NT2/D1 (cell line): ENCODE data around the gene PLXNA4.

Source experiments
- DNase-seq: peaks from one replicate; pipeline ENCODE4 v3.0.0-alpha.2; 2011; ENCODE audit warnings: low read depth, low spot score
- H3K27me3 ChIP-seq: 2 replicates; pipeline ENCODE4 v1.6.0; 2011; ENCODE audit warnings: mild to moderate bottlenecking; ENCODE audit not compliant: insufficient read length, insufficient read depth
- H3K36me3 ChIP-seq: 2 replicates; pipeline ENCODE4 v1.6.1; 2011; ENCODE audit warnings: mild to moderate bottlenecking, low read length, mixed read lengths; ENCODE audit not compliant: insufficient read depth, insufficient read length
- H3K4me1 ChIP-seq: 2 replicates; pipeline ENCODE4 v1.5.1; 2011; ENCODE audit not compliant: insufficient read depth, insufficient read length
- H3K4me3 ChIP-seq: 2 replicates; pipeline ENCODE4 v1.5.1; 2011; ENCODE audit warnings: low read depth; ENCODE audit not compliant: insufficient read length
- H3K9ac ChIP-seq: 2 replicates; pipeline ENCODE4 v1.6.0; 2011; ENCODE audit warnings: low read depth; ENCODE audit not compliant: insufficient read length
- H3K9me3 ChIP-seq: 2 replicates; pipeline ENCODE4 v1.5.1; 2011; ENCODE audit warnings: mild to moderate bottlenecking, low read length; ENCODE audit not compliant: insufficient read depth
- SUZ12 ChIP-seq: IDR thresholded peaks from 2 replicates; pipeline ENCODE4 v1.6.1; 2011; ENCODE audit not compliant: insufficient read length, insufficient read depth; ENCODE audit errors: extremely low read depth
- YY1 ChIP-seq: IDR thresholded peaks from 2 replicates; pipeline ENCODE4 v1.6.1; 2011; ENCODE audit not compliant: insufficient read length, insufficient read depth
- ZNF274 ChIP-seq: IDR thresholded peaks from 2 replicates; pipeline ENCODE4 v1.6.1; 2011; ENCODE audit warnings: mild to moderate bottlenecking, low read depth, low read length

Gene PLXNA4

DNA sequence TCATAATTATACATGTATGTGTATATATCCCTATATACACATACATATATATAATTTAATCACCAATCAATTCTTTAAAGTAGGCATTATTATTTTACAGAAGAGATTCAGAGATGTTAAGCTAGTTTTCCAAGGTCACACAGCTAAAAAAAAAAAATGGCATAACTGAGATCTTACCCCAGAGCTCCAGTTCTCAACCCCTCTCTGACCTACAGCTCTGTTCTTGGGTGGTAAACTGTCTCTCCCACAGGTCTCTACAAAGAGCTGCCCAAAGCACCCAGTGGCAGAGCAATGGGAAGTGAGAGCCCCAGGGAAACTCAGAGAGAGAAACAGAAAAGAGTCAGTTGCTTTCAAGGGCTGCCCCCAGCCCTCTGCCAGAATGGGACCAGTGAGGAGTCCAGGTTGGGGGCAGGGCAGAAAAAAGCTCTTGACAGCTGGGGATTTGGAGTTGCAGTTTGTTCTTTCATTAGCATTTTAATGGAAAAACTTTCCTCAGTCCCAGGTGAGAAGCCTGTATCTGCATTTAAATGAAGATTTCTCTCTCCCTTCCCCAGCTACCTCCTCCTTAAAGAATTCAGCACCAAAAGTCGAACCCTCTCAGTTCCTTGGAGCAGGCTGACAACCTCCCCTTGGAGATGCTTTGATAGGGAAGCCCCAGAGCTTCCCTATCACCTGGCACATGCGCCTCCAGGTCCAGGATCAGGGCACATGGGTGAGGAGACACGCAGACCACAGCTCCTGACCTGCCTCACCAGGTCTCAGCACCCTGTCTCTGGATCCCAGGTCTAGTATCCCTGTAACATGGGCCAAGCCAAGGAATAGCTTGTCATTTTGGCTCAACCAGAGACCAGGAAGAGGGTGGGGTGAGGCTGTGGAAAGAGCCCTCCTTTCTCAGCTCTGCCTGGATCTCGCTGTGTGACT lies 388.1 kb downstream of the PLXNA4 start:
- TF ChIP-seq YY1, result no peak
- TF ChIP-seq ZNF274, result no peak
- no peak for TF ChIP-seq SUZ12
- Histone ChIP-seq H3K36me3 (no peaks in the 10 kb centered on the region), H3K27me3 (no peaks in the 10 kb centered on the region), H3K4me3 (no peak overlapping the region), H3K4me1 (no peaks in the 10 kb centered on the region), H3K9ac (peak overlapping the region; percentile 24), H3K9me3 (peaks cover 15% of the 10 kb centered on the region)
- DNase-seq, result peak; percentile 90

DNA sequence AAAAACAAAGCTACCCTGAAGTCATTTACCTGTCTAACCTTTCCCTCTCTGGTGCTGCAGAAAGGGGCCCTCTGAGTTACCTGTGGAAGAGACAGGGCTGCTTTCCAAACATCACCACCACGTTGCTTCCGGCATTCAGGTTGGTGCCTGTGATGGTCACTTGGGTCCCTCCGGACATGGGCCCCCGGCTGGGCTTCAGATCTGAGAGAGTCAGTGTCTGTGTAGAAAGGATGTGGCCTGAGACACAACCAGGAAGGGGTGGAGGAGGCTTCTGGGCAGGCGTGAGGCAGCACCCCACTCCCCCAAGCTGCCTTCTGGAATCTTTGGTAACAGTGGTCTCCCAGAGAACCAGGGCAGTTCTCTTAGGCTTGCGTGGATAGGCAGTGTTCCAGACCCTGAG lies 388.9 kb downstream of the PLXNA4 start:
- no peak for DNase-seq
- Histone ChIP-seq H3K27me3 (no peaks in the 10 kb centered on the region), H3K9me3 (peaks cover 15% of the 10 kb centered on the region), H3K4me1 (no peaks in the 10 kb centered on the region), H3K4me3 (no peak overlapping the region), H3K36me3 (no peaks in the 10 kb centered on the region), H3K9ac (no peak overlapping the region)
- TF ChIP-seq ZNF274 (no peak), YY1 (no peak), SUZ12 (no peak)

DNA sequence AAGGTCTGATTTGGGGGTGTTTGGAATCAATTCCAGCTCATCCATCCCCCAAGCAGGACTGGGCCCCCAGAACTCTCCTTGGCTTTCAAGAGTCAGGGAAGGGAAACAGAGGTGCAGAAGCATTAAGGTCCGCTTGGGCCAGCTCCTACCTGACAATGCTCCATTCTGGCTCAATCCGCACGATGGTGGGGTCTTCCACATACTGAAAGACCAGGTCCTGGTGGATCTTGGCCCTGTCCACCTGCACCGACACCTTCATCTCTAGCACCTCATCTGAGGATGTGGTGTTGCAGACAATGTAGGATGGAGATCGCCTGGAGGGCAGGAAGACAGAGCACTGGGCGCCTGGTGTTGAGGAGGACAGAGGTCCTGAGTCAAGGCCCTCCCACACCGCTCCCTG lies 391.1 kb downstream of the PLXNA4 start:
- no peak overlapping the region for H3K9ac ChIP-seq
- H3K4me1 ChIP-seq, result no peaks in the 10 kb centered on the region
- no peaks in the 10 kb centered on the region for H3K27me3 ChIP-seq
- H3K36me3 ChIP-seq, result no peaks in the 10 kb centered on the region
- H3K4me3 ChIP-seq, result no peak overlapping the region
- H3K9me3 ChIP-seq, result peaks cover 15% of the 10 kb centered on the region
- DNase-seq, result no peak
- TF ChIP-seq SUZ12 (no peak), ZNF274 (no peak), YY1 (no peak)

DNA sequence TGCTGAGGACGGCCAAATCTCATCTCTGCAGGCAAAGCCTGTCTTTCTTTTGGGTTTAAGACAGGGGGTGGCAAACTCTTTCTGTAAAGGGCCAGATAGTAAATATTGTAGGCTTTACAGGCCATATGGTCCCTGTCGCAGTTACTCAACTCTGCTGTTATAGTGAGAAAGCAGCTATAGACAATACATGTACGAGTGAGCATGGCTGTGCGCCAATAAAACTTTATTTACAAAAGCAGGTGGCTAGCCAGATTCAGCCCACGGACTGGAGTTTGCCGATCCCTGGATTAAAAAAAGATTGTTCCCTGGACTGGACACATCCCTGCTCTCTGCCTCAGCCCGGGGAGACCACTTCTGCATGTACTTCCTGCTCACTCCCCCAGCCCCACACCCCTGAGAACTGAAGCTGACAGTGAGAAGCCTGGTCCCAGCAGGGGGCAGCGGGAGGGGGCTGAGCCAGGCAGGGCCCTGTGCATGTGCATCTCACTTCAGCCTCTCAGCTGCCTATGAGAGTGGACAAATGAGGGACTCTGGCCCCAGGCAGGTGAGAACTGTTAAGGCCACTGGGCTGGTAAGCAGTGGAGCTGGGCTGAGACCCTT lies 392.4 kb downstream of the PLXNA4 start:
- Histone ChIP-seq H3K27me3 (no peaks in the 10 kb centered on the region), H3K4me3 (no peak overlapping the region), H3K9ac (no peak overlapping the region), H3K36me3 (no peaks in the 10 kb centered on the region), H3K4me1 (no peaks in the 10 kb centered on the region), H3K9me3 (peaks cover 15% of the 10 kb centered on the region)
- no peak for DNase-seq
- TF ChIP-seq SUZ12 (no peak), ZNF274 (no peak), YY1 (no peak)

DNA sequence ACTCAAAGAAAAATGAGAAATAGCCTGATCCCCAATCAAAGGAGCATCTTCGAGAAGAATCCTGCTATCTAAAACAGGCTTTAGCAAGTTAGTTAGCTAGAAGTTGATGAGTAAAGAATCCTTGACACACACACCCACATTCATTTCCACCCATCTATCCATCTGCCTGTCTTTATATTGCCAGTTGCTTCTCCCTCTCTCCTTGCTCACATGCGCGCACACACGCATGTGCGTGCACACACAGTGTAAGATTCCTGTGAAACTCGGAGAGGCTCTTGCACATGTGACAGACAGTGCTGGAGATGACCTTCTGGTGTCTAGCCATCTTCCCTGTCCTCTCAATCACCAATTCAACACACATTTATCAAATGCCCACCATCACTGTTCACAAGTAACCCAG lies 393.3 kb downstream of the PLXNA4 start:
- TF ChIP-seq YY1, result no peak
- no peak for TF ChIP-seq ZNF274
- TF ChIP-seq SUZ12, result no peak
- Histone ChIP-seq H3K4me3 (no peak overlapping the region), H3K9ac (no peak overlapping the region), H3K36me3 (no peaks in the 10 kb centered on the region), H3K9me3 (peaks cover 15% of the 10 kb centered on the region), H3K4me1 (no peaks in the 10 kb centered on the region), H3K27me3 (no peaks in the 10 kb centered on the region)
- no peak for DNase-seq

DNA sequence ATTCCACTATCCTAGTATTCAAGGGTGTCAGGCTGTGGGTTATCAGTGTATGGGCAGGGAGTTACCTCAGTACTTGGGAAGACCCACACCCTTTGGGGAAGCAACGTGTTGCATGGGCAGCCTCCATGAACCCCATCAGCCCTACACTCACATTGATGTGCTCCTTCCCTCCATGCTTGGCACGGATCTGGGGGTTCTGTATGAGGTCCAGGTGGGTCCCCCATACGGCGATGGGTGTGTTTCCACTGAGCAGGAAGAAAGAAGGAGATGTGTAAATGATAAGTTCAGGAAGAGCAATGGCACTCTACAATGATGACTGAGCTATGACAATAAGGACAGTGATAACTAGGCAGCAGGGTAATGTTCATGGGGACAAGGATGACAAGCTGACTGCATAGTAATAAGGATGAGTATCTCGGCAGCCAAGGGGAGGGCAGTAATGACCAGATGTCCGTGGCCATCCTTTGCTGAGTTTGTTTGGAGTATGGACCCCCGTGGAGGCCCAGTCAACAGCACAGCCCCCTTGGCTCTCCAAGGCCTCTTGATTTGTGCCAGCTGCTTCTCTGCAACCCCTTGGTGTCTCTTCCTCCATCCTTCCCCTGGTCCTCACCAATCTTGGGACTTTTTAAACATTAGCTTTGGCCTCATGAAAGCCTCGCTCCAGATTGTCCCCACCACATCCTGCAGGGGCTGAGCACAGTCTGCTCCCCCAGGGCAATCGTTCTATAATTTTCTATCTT lies 394.2 kb downstream of the PLXNA4 start:
- no peaks in the 10 kb centered on the region for H3K27me3 ChIP-seq
- no peak for DNase-seq
- peaks cover 9% of the 10 kb centered on the region for H3K9me3 ChIP-seq
- H3K9ac ChIP-seq, result no peak overlapping the region
- H3K4me3 ChIP-seq, result no peak overlapping the region
- TF ChIP-seq ZNF274, result no peak
- no peak for TF ChIP-seq SUZ12
- TF ChIP-seq YY1, result no peak
- H3K4me1 ChIP-seq, result no peaks in the 10 kb centered on the region
- H3K36me3 ChIP-seq, result no peaks in the 10 kb centered on the region

DNA sequence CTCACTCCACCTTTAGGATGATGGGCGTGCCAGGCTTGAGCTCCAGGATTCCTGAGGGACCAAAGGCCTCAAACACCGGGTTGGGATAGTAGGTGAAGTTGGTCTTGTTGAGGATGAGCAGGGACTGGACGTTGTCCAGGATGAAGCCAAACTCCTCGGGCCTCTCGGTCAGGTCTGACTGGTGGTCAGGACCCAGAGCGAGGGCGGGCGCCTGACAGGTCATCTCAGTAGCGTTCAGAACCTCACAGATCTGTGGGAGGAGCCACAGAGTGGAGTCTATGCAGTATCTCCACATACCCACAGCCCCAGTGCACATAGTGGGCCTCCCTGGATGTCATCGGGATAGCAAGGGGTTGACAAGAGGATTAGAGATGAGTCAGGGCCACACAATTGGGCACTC lies 394.9 kb downstream of the PLXNA4 start:
- DNase-seq, result no peak
- TF ChIP-seq SUZ12, result no peak
- no peak for TF ChIP-seq YY1
- no peak for TF ChIP-seq ZNF274
- H3K4me3 ChIP-seq, result no peak overlapping the region
- no peaks in the 10 kb centered on the region for H3K36me3 ChIP-seq
- 0 out of 2 replicates have a peak, but pooled peaks cover 1% of the 10 kb centered on the region for H3K9me3 ChIP-seq
- H3K4me1 ChIP-seq, result no peaks in the 10 kb centered on the region
- no peak overlapping the region for H3K9ac ChIP-seq
- no peaks in the 10 kb centered on the region for H3K27me3 ChIP-seq
